KMS-11 (cell line): ENCODE data around the gene ZNF384.

Experiments
- H2AFZ ChIP-seq: fragments of 200-600 bp; sonication (generic); 2 replicates; pipeline ENCODE4 v1.6.1; 2016; ENCODE audit warnings: antibody characterized with exemption, mixed run types, low read depth
- H3K27ac ChIP-seq: fragments of 200-600 bp; sonication (generic); 2 replicates; pipeline ENCODE4 v1.6.1; 2016; ENCODE audit warnings: mild to moderate bottlenecking, mixed run types
- H3K27me3 ChIP-seq: fragments of 200-600 bp; sonication (generic); 2 replicates; pipeline ENCODE4 v1.6.1; 2017; ENCODE audit warnings: mild to moderate bottlenecking, low read depth, mixed run types, moderate library complexity; ENCODE audit not compliant: insufficient read depth
- H3K36me3 ChIP-seq: fragments of 200-600 bp; sonication (generic); 2 replicates; pipeline ENCODE4 v1.6.1; 2017; ENCODE audit warnings: mild to moderate bottlenecking, mixed run types; ENCODE audit not compliant: insufficient read depth
- H3K4me1 ChIP-seq: fragments of 200-600 bp; sonication (generic); 2 replicates; pipeline ENCODE4 v1.6.1; 2016; ENCODE audit warnings: mild to moderate bottlenecking, low read depth, mixed run types; ENCODE audit not compliant: poor library complexity, severe bottlenecking
- H3K4me2 ChIP-seq: fragments of 200-600 bp; sonication (generic); 2 replicates; pipeline ENCODE4 v1.7.0; 2016; ENCODE audit warnings: mild to moderate bottlenecking, mixed run types
- H3K4me3 ChIP-seq: fragments of 200-600 bp; sonication (generic); IDR thresholded peaks from 2 replicates; pipeline ENCODE4 v1.6.1; 2017; ENCODE audit warnings: low read depth, low read length, mixed read lengths; ENCODE audit not compliant: insufficient read depth
- H3K79me2 ChIP-seq: fragments of 200-600 bp; sonication (generic); 2 replicates; pipeline ENCODE4 v1.6.1; 2016; ENCODE audit warnings: low read depth, mixed run types; ENCODE audit not compliant: insufficient read depth
- H3K9ac ChIP-seq: fragments of 200-600 bp; sonication (generic); 2 replicates; pipeline ENCODE4 v1.6.1; 2016; ENCODE audit warnings: mild to moderate bottlenecking, mixed run types
- H4K20me1 ChIP-seq: fragments of 200-600 bp; sonication (generic); 2 replicates; pipeline ENCODE4 v1.6.1; 2016; ENCODE audit warnings: mild to moderate bottlenecking, mixed run types; ENCODE audit not compliant: insufficient read depth
- TF ChIP-seq, protein P1 (sequence below): fragments of 200-600 bp; sonication (generic); conservative IDR thresholded peaks from 2 replicates; pipeline ENCODE4 v1.6.1; 2017; ENCODE audit warnings: low read depth, mild to moderate bottlenecking, antibody characterized with exemption, low read length, moderate library complexity, mixed read lengths

Gene ZNF384

GRCh38 chr12:6692888-6693287 lies 3.7 kb upstream of the ZNF384 start:
- Histone ChIP-seq H3K27me3 (peaks cover 36% of the 10 kb centered on the region; the same call in 1 of the 2 replicates), H3K9ac (no peak overlapping the region), H3K4me3 (no peak overlapping the region), H3K4me2 (no peak overlapping the region), H2AFZ (no peak overlapping the region), H3K27ac (no peak overlapping the region), H3K4me1 (peaks cover 8% of the 10 kb centered on the region), H4K20me1 (no peaks in the 10 kb centered on the region), H3K36me3 (no peaks in the 10 kb centered on the region), H3K79me2 (peaks cover 7% of the 10 kb centered on the region)
- TF ChIP-seq, protein P1, sequence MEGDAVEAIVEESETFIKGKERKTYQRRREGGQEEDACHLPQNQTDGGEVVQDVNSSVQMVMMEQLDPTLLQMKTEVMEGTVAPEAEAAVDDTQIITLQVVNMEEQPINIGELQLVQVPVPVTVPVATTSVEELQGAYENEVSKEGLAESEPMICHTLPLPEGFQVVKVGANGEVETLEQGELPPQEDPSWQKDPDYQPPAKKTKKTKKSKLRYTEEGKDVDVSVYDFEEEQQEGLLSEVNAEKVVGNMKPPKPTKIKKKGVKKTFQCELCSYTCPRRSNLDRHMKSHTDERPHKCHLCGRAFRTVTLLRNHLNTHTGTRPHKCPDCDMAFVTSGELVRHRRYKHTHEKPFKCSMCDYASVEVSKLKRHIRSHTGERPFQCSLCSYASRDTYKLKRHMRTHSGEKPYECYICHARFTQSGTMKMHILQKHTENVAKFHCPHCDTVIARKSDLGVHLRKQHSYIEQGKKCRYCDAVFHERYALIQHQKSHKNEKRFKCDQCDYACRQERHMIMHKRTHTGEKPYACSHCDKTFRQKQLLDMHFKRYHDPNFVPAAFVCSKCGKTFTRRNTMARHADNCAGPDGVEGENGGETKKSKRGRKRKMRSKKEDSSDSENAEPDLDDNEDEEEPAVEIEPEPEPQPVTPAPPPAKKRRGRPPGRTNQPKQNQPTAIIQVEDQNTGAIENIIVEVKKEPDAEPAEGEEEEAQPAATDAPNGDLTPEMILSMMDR, result no peak

DNA sequence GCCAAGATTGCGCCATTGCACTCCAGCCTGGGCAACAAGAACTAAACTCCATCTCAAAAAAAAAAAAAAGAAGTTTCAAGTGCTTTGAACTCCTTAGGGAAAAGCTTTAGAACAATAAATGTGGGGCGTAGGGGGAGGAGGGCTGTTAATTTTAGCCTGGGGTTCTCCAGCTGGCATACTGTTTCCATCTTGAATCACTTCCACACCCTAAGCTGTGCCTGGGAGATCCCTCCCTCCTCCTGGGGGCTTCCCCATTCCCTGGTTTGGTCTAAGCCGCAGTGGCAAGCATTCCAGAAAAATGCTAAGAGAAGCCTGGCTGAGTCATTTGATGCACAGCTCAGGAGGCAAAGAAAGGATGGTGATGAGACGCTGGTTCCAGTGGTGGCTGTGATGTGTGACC lies 2.3 kb upstream of the ZNF384 start:
- Histone ChIP-seq H3K4me1 (peaks cover 20% of the 10 kb centered on the region), H3K4me3 (no peak overlapping the region), H3K27ac (no peak overlapping the region), H2AFZ (no peak overlapping the region), H4K20me1 (no peaks in the 10 kb centered on the region), H3K79me2 (peaks cover 21% of the 10 kb centered on the region), H3K36me3 (no peaks in the 10 kb centered on the region), H3K4me2 (no peak overlapping the region), H3K27me3 (peaks cover 30% of the 10 kb centered on the region; the same call in 1 of the 2 replicates), H3K9ac (no peak overlapping the region)
- TF ChIP-seq, protein P1, result no peak

- H3K4me3 ChIP-seq, result no peak overlapping the region
- TF ChIP-seq, protein P1, result no peak
- no peaks in the 10 kb centered on the region for H3K36me3 ChIP-seq
- H3K27ac ChIP-seq, result peak overlapping the region; percentile 79
- H2AFZ ChIP-seq, result peak overlapping the region; percentile 23; the same call in 1 of the 2 replicates
- peaks cover 50% of the 10 kb centered on the region for H3K79me2 ChIP-seq
- peaks cover 28% of the 10 kb centered on the region for H3K4me1 ChIP-seq
- H3K27me3 ChIP-seq, result peaks cover 5% of the 10 kb centered on the region; the same call in 1 of the 2 replicates
- H3K4me2 ChIP-seq, result peak overlapping the region; percentile 80
- peak overlapping the region; percentile 87 for H3K9ac ChIP-seq
- no peaks in the 10 kb centered on the region for H4K20me1 ChIP-seq
These were observed 604 bp downstream of the ZNF384 start for GRCh38 chr12:6688543-6688998.

- peaks cover 28% of the 10 kb centered on the region for H3K4me1 ChIP-seq
- TF ChIP-seq, protein P1, result no peak
- H3K4me3 ChIP-seq, result no peak overlapping the region
- H3K9ac ChIP-seq, result no peak overlapping the region
- no peaks in the 10 kb centered on the region for H4K20me1 ChIP-seq
- no peaks in the 10 kb centered on the region for H3K27me3 ChIP-seq
- no peak overlapping the region for H3K4me2 ChIP-seq
- H3K27ac ChIP-seq, result no peak overlapping the region
- H3K79me2 ChIP-seq, result peaks cover 75% of the 10 kb centered on the region
- no peaks in the 10 kb centered on the region for H3K36me3 ChIP-seq
- H2AFZ ChIP-seq, result no peak overlapping the region
These were observed 3.4 kb downstream of the ZNF384 start for GRCh38 chr12:6685814-6686213.
